ENCODE results near the gene STX5. TPM values are rescaled to one million over a fixed set of nuclear protein-coding genes. Genes with fewer than 3 reads are reported as not detected.
A peak's percentile ranks its signal among the peaks of the same experiment; 100 is the strongest.

STX5 gene
- polyA plus RNA-seq, 2 of the 4 experiments (the other 2 are of a cell fraction) = 19.5 to 32.3 TPM

- no peak; the same call in 1 of the 2 replicates for TF ChIP-seq HMGXB4 (CRISPR knock-in tag; IDR thresholded peaks at IDR 0.05; ENCODE audit: borderline replicate concordance)
- no peak for TF ChIP-seq HDAC2 (IDR thresholded peaks at IDR 0.05)
- TF ChIP-seq MAX (IDR thresholded peaks at IDR 0.05) = peak; percentile 92
- no peak for TF ChIP-seq CHD4 (IDR thresholded peaks at IDR 0.05; ENCODE audit: borderline replicate concordance)
- no peak for TF ChIP-seq PBX3 (IDR thresholded peaks at IDR 0.05)
- TF ChIP-seq EHF (CRISPR knock-in tag; IDR thresholded peaks at IDR 0.05) = 0 out of 2 replicates have a peak, but pooled peaks have one; percentile 52
- TF ChIP-seq BCL3 (IDR thresholded peaks at IDR 0.05) = peak; percentile 98
- TF ChIP-seq SREBF2 (IDR thresholded peaks at IDR 0.05) = no peak
- no peak for TF ChIP-seq CBX2 (IDR thresholded peaks at IDR 0.05; ENCODE audit: borderline replicate concordance, low read depth)
- peak; percentile 25 to 47; a peak in 4 of 5 replicates for TF ChIP-seq RAD21 (conservative IDR thresholded peaks at IDR 0.05 in 1 of 2, IDR thresholded peaks at IDR 0.05 in 1 of 2)
- TF ChIP-seq ZC3H11A (IDR thresholded peaks at IDR 0.05) = no peak
- TF ChIP-seq MYC (IDR thresholded peaks at IDR 0.05; ENCODE audit: borderline replicate concordance, low read length) = peak; percentile 82
- TF ChIP-seq RFX5 (IDR thresholded peaks at IDR 0.05) = 0 out of 2 replicates have a peak, but pooled peaks have one; percentile 6
- peak; percentile 74 for TF ChIP-seq CTCF (IDR thresholded peaks at IDR 0.05)
- TF ChIP-seq NPAS2 (CRISPR knock-in tag; IDR thresholded peaks at IDR 0.05; ENCODE audit: borderline replicate concordance) = no peak
- peak; percentile 67 for TF ChIP-seq TP53 (CRISPR knock-in tag; IDR thresholded peaks at IDR 0.05)
- TF ChIP-seq MAZ (IDR thresholded peaks at IDR 0.05; ENCODE audit: borderline replicate concordance, low read depth, low read length) = no peak
- TF ChIP-seq HES2 (IDR thresholded peaks at IDR 0.05) = no peak
- TF ChIP-seq EP300 (IDR thresholded peaks at IDR 0.05) = no peak
- TF ChIP-seq CEBPB (IDR thresholded peaks at IDR 0.05) = no peak
- TF ChIP-seq KDM5A (IDR thresholded peaks at IDR 0.05) = peak; percentile 53; the same call in 1 of the 2 replicates
- TF ChIP-seq RNF2 (IDR thresholded peaks at IDR 0.05; ENCODE audit: borderline replicate concordance, low read depth) = peak; percentile 22; the same call in 1 of the 2 replicates
- TF ChIP-seq RCOR1 (IDR thresholded peaks at IDR 0.05; ENCODE audit: low read depth, low read length) = no peak
- no peak for TF ChIP-seq HEYL (CRISPR knock-in tag; IDR thresholded peaks at IDR 0.05)
- no peak for TF ChIP-seq BHLHE40 (IDR thresholded peaks at IDR 0.05; ENCODE audit: low read depth, low read length)
- peak; percentile 96 to 97 for TF ChIP-seq JUN (IDR thresholded peaks at IDR 0.05)
- TF ChIP-seq HOXB13 (CRISPR knock-in tag; IDR thresholded peaks at IDR 0.05; ENCODE audit: low read depth) = no peak
- no peak for TF ChIP-seq HOXA7 (CRISPR knock-in tag; IDR thresholded peaks at IDR 0.05)
- no peak for TF ChIP-seq EHMT2 (IDR thresholded peaks at IDR 0.05; ENCODE audit: low read depth)
- TF ChIP-seq CHD2 (IDR thresholded peaks at IDR 0.05; ENCODE audit: low read length, partially characterized antibody) = no peak
- no peak for TF ChIP-seq FOXS1 (CRISPR knock-in tag; IDR thresholded peaks at IDR 0.05)
- TF ChIP-seq MAFK (IDR thresholded peaks at IDR 0.05; ENCODE audit: partially characterized antibody) = no peak
- TF ChIP-seq NFE2L2 (conservative IDR thresholded peaks at IDR 0.05; ENCODE audit: low read length) = no peak
- no peak for TF ChIP-seq RARB (CRISPR knock-in tag; IDR thresholded peaks at IDR 0.05)
- TF ChIP-seq PHF8 (IDR thresholded peaks at IDR 0.05; ENCODE audit: borderline replicate concordance, low read depth) = peak; percentile 66; the same call in 1 of the 2 replicates
- TF ChIP-seq ELK1 (IDR thresholded peaks at IDR 0.05; ENCODE audit: low read depth, low read length) = no peak
Measured at GRCh38 chr11:62880803-62881578, 49.1 kb upstream of the STX5 start, which contains the start of gene SLC3A2 (continued).

Data from A549 (cell line).